Sigmoid colon (tissue), 7 donors: Measurements from ENCODE around the gene USP22. TPM values are rescaled to one million over a fixed set of nuclear protein-coding genes. Genes with fewer than 3 reads are reported as not detected.

ENCODE experiments used
- DNase-seq: peaks from one replicate; pipeline ENCODE4 v3.0.0-alpha.2; 2019
- H3K27ac ChIP-seq, 4 donors: fragments of 200-600 bp; sonication (generic); one replicate each; pipeline ENCODE4 v1.5.1; 2016 to 2019; ENCODE audit warnings: mild to moderate bottlenecking in 1 of 4
- H3K27me3 ChIP-seq, 3 donors: fragments of 200-600 bp; sonication (generic); one replicate each; pipeline ENCODE4 v1.5.1; 2019; ENCODE audit warnings: mild to moderate bottlenecking in 1 of 3
- H3K36me3 ChIP-seq, 4 donors: fragments of 200-600 bp; sonication (generic); one replicate each; pipeline ENCODE4 v1.5.1; 2016 to 2019
- H3K4me1 ChIP-seq, 4 donors: fragments of 200-600 bp; sonication (generic); one replicate each; pipeline ENCODE4 v1.5.1; 2017 to 2019
- H3K4me3 ChIP-seq, 4 donors: fragments of 200-600 bp; sonication (generic); one replicate each; pipeline ENCODE4 v1.5.1; 2017 to 2019; ENCODE audit warnings: mild to moderate bottlenecking in 2 of 4, moderate library complexity in 1 of 4
- H3K9me3 ChIP-seq, 4 donors: fragments of 200-600 bp in 3 of 4; sonication (generic) in 3 of 4; one replicate each; pipeline versions ENCODE4 v1.5.1 to v1.6.1; 2013 to 2019
- EP300 ChIP-seq, 4 donors: sonication (generic); formaldehyde crosslinking; IDR thresholded peaks; one replicate each; pipeline ENCODE4 v1.6.1; 2017; ENCODE audit warnings: antibody characterized with exemption in 4 of 4
- POLR2A ChIP-seq, 2 donors: fragments of 450-650 bp; IDR thresholded peaks; one replicate each; pipeline ENCODE4 v1.6.1; 2016; ENCODE audit warnings: antibody characterized with exemption in 2 of 2, mild to moderate bottlenecking in 2 of 2, moderate library complexity in 2 of 2
- POLR2AphosphoS5 ChIP-seq, 4 donors: sonication (generic); formaldehyde crosslinking; IDR thresholded peaks; one replicate each; pipeline ENCODE4 v1.6.1; 2017; ENCODE audit warnings: antibody characterized with exemption in 4 of 4
- WGBS, 2 donors: extraction: QIAGEN DNeasy Blood & Tissue Kit; methylation state at CpG; one replicate each; pipeline ENCODE4 v1.1.7; 2013; 5-methylcytosine and 5-hydroxymethylcytosine counted together
- intact Hi-C: fragments of 100-400 bp; cut with DNase I; formaldehyde crosslinking; loops from one replicate; pipeline ENCODE4 v1.15.1; 2023
- polyA plus RNA-seq, 3 donors: library from polyadenylated mRNA; stranded (reverse); fragments of 200-250 nt; gene quantifications; one replicate each; pipeline ENCODE4 v1.2.3, GENCODE V29; 2013
- total RNA-seq, 4 donors: library from RNA; depleted of rRNA; stranded (reverse); fragments of >200 nt; gene quantifications; one replicate each; pipeline ENCODE4 v1.1.0, GENCODE V29; 2016
- TF ChIP-seq, protein P1 (sequence below), 4 experiments: fragments of 450-650 bp in 3 of 4; fragments of 200-600 bp in 1 of 4; IDR thresholded peaks; one replicate each; pipeline ENCODE4 v1.5.1; 2016 to 2019; ENCODE audit warnings: antibody characterized with exemption in 4 of 4, mild to moderate bottlenecking in 3 of 4, moderate library complexity in 2 of 4
- donor health status: healthy with polysubstance abuse.
- donor health status: Bipolar disorder and iron deficiency.
- donor health status: healthy.

The USP22 gene
- total and polyA plus RNA-seq, 7 donors: 25.2 to 84.2 (median 71.2) TPM

DNA sequence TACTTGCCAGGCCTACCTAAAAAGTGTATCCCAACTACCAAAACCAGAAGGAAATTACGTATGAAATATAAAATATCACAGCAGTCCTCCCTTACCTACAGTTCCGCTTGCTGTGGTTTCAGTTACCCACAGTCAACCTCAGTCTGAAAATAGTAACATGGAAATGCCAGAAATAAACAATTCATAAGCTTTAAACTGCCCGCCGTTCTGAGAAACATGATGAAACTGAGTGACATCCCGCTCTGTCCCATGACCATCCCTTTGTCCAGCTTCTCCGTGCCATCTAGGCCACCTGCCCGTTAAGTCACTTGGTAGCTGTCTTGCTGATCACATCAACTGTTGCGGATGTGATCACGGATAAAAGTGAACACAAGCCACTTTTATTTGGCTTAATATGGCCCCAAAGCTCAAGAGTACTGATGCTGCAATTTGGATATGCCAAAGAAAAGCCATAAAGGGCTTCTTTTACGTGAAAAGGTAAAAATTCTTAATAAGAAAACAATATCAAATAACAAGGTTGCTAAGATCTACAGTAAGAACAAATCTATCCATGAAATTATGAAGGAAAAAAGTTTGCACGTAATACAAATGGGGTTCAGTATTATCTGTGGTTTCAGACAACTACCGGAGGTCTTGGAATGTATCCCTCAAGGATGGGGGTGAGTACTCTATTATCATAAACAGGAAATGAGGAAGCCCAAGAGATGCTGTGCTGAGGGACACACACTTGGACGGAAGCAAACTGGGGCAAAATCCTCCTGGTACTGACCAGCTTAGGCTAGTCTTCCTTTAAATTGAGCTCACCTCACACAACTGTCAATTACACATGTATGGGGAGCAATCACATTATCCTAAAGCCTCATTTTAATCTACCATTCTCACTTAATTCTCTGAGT, 8.2 kb downstream of the USP22 start:
- H3K36me3 ChIP-seq: no peaks in the 10 kb centered on the region
- DNase-seq: no peak
- peak overlapping the region in 1 of 4 donors; percentile 12 for H3K4me3 ChIP-seq
- TF ChIP-seq POLR2A (IDR thresholded peaks at IDR 0.05) (no peak), EP300 (IDR thresholded peaks at IDR 0.05) (no peak), POLR2AphosphoS5 (IDR thresholded peaks at IDR 0.05) (no peak)
- TF ChIP-seq, protein P1, sequence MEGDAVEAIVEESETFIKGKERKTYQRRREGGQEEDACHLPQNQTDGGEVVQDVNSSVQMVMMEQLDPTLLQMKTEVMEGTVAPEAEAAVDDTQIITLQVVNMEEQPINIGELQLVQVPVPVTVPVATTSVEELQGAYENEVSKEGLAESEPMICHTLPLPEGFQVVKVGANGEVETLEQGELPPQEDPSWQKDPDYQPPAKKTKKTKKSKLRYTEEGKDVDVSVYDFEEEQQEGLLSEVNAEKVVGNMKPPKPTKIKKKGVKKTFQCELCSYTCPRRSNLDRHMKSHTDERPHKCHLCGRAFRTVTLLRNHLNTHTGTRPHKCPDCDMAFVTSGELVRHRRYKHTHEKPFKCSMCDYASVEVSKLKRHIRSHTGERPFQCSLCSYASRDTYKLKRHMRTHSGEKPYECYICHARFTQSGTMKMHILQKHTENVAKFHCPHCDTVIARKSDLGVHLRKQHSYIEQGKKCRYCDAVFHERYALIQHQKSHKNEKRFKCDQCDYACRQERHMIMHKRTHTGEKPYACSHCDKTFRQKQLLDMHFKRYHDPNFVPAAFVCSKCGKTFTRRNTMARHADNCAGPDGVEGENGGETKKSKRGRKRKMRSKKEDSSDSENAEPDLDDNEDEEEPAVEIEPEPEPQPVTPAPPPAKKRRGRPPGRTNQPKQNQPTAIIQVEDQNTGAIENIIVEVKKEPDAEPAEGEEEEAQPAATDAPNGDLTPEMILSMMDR (IDR thresholded peaks at IDR 0.05): no peak
- H3K4me1 ChIP-seq: peaks cover 0 to 100% (median 93%) of the 10 kb centered on the region in 4 donors
- WGBS, 2 donors: 37 to 67% methylated on average over 13 of the region's 13 CpGs
- no peaks in the 10 kb centered on the region for H3K9me3 ChIP-seq
- no peaks in the 10 kb centered on the region for H3K27me3 ChIP-seq
- intact Hi-C loops: loop anchor here (5.0 kb wide), 1 partner anchor 32 kb away; no protein-coding TSS in a partner anchor
- peak overlapping the region; percentile 30 to 70 (median 60) for H3K27ac ChIP-seq

DNA sequence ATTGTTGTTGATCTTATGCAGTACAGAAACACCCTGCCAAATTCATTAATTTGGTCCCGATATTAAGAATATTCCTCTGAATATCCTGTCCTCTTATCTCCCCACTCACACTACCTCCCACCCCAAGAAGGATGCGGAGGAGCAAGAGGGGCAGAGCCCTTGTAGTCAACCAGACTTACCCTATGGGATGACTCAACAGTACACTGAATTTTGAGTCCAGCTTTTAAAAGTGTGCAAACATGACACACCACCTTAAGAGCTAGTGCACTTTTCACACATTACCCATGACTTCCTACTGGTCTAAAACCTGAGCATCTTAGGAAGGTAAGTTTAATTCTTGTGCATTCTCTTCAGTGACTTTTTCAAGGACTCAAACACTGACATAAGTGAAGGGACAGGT, 9.5 kb downstream of the USP22 start:
- Histone ChIP-seq H3K36me3 (peaks cover 0 to under 1% (median 0%) of the 10 kb centered on the region in 4 donors), H3K9me3 (no peaks in the 10 kb centered on the region), H3K4me1 (peaks cover 0 to 100% (median 93%) of the 10 kb centered on the region in 4 donors), H3K4me3 (no peak overlapping the region), H3K27ac (peak overlapping the region in 3 of 4 donors; percentile 59 to 70 (median 60)), H3K27me3 (no peaks in the 10 kb centered on the region)
- WGBS, 2 donors: 84 to 87% methylated on average over 2 of the region's 2 CpGs
- intact Hi-C loops: no loop called here
- DNase-seq: no peak
- TF ChIP-seq POLR2A (IDR thresholded peaks at IDR 0.05) (no peak), POLR2AphosphoS5 (IDR thresholded peaks at IDR 0.05) (no peak)
- TF ChIP-seq, protein P1 (IDR thresholded peaks at IDR 0.05): no peak

DNA sequence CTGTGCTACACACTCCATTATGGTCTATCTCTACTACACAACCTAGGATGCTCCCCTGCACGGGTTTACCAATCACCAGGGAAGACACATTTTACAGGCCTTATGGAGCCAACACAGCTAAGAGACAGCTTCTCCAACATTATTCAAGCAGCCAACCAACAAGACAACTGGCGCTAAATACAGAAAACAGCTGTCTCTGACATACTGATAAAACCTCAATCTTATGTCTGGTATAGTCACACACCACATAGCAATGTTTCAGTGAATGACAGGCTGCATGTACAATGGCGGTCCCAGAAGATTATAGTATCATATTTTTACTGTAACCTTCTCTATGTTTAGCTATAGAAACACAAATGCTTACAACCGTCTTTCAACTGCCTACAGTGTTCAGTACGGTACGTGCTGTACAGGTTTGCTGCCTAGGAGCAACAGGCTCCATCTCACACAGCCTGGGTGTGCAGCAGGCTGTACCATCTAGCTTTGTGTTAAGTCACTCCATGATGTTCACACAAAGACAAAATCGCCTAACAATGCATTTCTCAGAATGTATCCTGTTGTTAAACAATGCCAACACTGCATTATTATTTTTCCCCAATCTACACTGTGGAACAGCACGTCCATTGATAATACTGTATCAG, 10.9 kb downstream of the USP22 start:
- whole genome bisulfite sequencing, 2 donors: 73 to 81% methylated on average over 8 of the region's 8 CpGs
- Histone ChIP-seq H3K27me3 (no peaks in the 10 kb centered on the region), H3K9me3 (no peaks in the 10 kb centered on the region), H3K36me3 (peaks cover 0 to 15% (median 13%) of the 10 kb centered on the region in 4 donors), H3K4me3 (no peak overlapping the region), H3K4me1 (peaks cover 0 to 97% (median 84%) of the 10 kb centered on the region in 4 donors), H3K27ac (peak overlapping the region in 2 of 4 donors; percentile 16 to 29)
- TF ChIP-seq, protein P1 (IDR thresholded peaks at IDR 0.05): no peak
- TF ChIP-seq POLR2AphosphoS5 (IDR thresholded peaks at IDR 0.05) (no peak), EP300 (IDR thresholded peaks at IDR 0.05) (no peak), POLR2A (IDR thresholded peaks at IDR 0.05) (no peak)
- no peak for DNase-seq
- intact Hi-C loops: no loop called here

DNA sequence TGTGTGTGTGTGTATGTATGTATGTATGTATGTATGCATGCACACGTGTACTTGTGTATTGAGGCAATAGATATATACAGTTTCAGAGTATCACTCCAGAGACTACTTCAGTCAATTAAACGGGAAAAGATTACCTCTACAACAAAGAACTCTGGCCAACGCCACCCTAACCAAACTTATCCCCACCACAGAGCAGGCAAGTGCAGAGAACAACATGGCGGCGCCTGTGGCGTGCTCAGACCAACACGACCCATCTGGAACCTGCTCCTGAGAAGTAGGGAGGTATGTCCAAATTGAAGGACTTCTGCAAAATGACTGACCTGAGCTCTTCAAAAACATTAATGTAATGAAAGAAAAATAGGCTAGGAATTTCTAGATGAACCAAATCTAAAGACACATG, 12.4 kb downstream of the USP22 start:
- Histone ChIP-seq H3K9me3 (no peaks in the 10 kb centered on the region), H3K4me3 (no peak overlapping the region), H3K36me3 (peaks cover 3 to 30% (median 20%) of the 10 kb centered on the region in 4 donors), H3K27ac (peak overlapping the region in 1 of 4 donors; percentile 74), H3K4me1 (peaks cover 0 to 92% (median 77%) of the 10 kb centered on the region in 4 donors), H3K27me3 (no peaks in the 10 kb centered on the region)
- 74 to 81% methylated on average over 7 of the region's 7 CpGs for WGBS, 2 donors
- intact Hi-C loops: no loop called here
- DNase-seq: no peak
- TF ChIP-seq POLR2A (IDR thresholded peaks at IDR 0.05): no peak
- TF ChIP-seq, protein P1 (IDR thresholded peaks at IDR 0.05): no peak
- TF ChIP-seq EP300 (IDR thresholded peaks at IDR 0.05): no peak
- TF ChIP-seq POLR2AphosphoS5 (IDR thresholded peaks at IDR 0.05): no peak
